Measurements from ENCODE around the gene MUC13.

Gene MUC13

DNA sequence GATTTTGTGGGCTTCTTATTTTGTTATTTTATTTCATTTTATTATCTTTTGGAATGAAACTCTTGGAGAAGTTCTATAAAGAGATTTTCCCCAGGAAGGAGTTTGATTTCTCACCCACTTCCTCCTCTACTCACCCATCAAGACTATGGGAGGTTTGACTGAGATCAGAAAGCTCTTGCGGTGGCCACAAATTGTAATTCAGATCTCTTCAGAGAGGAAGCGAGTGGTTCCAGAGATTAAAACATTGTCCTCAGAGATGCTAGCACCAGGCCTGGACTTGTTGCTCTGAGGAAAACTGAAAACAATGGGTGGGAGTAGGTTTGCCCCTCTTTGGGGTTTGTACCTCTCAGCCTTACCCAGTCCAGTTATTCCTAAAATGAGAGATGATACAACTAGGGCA lies 8.1 kb upstream of the MUC13 start:
- no peak for DNase-seq

DNA sequence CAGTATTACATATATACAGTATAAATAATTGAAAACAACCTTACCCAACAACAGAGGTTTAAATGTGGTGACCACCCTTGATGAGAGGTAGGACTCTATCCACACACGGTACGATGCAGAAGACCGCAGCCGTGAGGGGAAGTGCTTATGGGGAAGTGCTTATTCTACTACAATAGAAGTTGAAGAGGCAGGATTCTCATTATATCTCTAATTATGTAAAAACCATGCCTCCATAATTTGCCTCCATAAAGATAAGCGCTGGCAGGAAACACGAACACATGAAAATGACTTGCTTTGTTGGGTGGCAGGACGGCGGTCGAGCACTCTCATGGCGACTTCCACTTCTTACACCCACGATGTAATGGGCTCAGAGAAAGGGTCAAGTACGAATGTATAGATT lies 7.2 kb upstream of the MUC13 start:
- no peak for DNase-seq

DNA sequence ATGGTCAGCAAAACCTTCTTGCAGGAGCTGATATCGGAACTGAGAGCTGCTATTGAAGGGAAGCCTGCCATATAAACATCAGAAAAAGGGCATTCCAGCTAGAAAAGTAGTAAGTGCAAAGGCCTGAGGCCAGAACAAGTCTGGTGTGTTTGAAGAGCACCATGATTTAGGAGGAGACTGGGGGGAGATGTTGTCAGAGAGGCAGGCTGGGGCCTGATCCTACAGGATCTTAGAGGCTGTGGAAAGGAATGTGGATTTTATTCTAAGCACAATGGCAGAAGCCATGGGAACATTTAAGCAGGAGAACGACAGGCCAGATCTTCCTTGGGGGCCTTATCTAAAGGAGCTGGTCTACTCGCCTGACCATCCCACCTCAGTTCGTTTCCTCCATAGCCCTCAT lies 5.1 kb upstream of the MUC13 start:
- no peak for DNase-seq

DNA sequence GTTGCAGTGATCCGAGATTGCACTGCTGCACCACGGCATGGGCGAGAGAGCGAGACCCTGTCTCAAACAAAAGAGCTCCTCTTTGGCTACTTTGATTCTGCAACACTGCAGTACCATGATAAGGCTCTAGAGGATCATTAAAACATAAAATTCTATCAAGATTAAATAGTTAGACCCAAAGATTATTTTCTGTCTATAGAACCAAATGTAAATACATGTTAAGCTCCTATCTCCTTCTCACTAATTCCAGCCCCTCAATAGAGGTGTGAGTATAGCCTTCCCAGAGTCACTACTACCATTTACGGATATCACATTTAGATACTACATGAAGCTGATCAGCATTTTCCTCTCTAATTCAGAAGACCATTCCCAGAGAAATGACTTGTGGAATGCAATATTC lies 4.3 kb upstream of the MUC13 start:
- no peak for DNase-seq

DNA sequence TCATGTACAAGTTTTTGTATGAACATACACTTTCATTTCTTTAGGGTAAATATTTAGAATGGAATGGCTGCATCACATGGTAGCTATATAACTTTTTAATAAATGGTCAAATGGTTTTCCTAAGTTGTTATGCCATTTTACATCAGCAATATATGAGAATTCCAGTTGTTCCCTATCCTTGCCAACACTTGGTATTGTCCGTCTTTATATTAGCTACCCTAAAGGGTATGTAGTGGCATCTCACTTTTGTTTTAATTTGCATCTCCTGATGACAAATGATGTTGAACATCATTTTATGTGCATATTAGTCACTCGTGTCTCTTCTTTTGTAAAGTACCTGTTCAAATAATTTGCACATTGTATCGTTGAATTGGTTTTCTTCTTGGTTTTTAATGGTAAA lies 2.5 kb upstream of the MUC13 start:
- no peak for DNase-seq

DNA sequence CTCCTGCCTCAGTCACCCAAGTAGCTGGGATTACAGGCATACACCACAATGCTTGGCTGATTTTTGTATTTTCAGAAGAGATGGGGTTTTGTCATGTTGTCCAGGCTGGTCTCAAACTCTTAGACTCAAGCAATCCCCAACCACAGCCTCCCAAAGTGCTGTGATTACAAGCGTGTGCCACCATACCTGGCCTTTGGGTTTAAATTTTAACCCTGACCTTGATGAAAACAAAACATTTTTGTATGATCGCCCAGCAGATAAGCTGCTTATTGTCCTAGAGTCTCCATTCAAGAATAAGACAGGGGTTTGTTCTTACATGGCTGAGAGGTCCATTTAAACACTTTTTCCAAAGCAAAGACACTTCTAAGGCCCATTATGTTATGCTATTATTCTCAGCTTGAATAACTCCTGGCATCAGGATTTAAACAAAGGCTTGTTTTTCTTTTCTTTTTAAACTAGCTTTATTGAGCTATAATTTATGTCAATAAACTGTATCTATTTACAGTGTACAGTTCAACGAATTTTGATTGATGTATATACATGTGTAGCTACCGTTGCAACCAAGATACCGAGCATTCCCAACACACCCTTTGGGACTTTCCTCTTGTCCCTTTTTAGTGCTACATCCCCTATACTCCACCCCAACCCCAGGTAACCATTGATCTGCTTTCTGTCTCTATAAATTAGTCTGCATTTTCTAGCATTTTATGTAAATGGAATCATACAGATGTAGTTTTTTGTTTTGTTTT lies 1.4 kb upstream of the MUC13 start:
- no peak for DNase-seq

DNA sequence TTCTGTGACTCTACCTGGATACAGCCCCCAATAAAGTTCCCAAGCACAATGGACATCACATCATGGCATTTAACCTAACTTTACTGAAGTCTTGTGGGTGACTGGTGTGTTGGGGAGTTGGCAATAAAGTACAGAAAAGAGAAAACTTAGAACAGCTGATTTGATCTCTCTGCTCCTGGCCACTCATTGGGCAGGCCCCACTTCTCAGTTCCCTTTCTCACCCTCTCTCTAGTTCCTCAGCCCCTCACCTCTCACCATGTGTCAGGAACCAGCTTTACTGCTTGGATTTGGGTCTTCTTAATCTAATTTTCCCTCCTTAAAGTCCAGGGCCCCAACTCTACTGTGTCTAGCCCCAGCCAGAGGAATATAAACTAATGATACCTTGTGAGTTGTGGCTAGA lies 713 bp upstream of the MUC13 start:
- no peak for DNase-seq

DNA sequence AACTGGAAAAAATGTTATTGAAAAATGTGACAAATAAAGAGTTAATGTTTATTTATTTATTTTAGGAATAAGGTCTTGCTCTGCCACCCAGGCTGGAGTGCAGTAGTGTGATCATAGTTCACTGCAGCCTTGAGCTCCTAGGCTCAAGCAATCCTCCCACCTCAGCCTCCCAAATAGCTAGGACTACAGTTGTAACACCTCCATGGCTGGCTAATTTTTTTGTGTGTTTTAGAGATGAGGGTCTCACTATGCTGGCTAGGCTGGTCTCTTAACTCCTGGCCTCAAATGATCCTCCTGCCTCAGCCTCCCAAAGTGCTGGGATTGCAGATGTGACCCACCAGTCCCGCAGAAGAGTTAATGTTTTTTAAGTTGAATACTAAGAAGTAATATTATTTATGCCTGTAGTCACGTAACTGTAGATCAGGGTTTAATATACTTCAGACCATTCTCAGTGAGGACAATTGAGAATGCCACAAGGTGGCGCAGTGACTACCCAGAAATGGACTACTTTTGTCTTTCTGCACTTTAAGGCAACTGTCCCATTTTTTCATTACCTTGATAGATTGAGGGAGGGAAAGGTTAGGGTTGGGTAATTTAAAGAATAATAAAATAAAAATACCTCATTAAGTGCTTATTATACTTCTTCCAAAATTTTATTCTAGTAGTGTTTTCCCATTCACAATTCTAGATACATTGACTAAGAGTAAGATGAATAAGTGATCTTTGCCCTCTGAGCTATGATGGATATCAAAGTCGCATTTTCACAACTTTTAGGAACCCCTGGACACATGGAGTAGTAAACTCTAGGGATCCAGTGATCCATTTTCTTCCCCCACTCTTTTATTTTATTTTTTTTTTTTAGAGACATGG lies 6.0 kb downstream of the MUC13 start:
- DNase-seq, result peak in 3 of 14 donors; percentile 1 to 9 (median 3)

DNA sequence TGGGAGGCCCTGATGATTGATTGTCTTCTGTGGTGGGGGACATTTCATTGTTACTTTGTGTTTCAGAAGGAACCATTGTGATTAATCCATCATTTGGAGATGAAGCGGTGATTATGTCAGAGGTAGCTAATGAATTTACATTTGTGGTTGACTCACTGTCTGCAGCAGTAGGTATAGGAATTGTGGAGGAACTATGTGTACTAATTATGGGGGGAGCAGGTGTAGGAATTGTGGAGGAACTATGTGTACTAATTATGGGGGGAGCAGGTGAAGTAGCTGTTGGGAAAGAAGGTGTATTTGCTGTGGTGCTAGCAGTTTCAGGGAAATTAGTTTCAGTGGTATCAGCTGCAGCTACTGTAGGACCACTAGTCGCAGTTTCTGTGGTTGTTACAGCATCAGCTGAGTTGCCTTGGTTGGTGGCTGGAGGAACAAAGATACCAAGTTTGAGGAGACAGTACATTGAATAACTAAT lies 6.9 kb downstream of the MUC13 start:
- DNase-seq, result no peak

DNA sequence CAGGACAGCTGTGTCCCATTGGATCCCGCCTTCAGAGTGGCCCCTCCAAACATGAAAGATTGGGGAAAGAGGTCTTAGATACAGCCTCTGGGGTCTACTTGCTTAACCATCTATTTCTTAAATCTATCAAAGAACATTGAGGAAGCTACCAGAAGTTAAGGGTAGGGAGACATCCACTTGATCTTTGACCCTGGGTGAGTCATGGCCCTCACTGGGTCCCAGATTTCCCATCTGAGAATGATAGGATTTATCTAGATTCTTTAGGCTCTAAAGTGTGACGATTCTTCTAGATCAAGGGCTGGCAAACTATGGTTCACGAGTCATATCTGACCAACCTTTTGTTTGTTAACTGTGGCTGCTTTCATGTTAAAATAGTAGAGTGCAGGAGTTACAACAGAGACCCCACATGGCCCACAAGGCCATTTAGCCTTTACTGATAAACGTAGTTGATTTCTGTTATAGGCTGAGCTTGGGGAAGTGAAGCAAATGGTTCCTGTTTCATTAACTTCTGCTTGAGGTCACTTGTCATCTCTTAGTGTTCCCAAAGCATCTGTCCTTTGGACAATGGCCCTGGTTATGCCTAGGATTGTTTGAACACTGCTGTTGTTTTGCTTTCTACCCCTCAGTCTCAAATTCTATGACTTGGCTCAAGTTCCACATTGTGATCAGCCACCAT lies 8.0 kb downstream of the MUC13 start:
- DNase-seq, result no peak

DNA sequence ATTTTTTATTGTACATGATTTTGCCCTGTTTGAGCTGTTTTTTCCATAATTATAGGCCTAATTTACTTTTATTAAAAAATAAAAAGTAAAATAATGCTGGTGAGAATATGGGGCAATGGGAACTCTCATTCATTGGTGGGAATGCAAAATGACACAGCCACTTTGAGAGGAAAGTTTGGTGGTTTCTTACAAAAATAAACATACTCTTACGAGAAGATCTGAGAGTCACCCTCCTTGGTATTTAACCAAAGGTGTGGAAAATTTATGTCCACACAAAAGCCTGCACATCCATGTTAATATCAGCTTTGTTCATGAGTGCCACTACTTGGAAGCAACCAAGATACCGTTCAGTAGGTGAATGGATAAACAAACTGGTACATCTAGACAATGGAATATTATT lies 9.8 kb downstream of the MUC13 start:
- no peak for DNase-seq

DNA sequence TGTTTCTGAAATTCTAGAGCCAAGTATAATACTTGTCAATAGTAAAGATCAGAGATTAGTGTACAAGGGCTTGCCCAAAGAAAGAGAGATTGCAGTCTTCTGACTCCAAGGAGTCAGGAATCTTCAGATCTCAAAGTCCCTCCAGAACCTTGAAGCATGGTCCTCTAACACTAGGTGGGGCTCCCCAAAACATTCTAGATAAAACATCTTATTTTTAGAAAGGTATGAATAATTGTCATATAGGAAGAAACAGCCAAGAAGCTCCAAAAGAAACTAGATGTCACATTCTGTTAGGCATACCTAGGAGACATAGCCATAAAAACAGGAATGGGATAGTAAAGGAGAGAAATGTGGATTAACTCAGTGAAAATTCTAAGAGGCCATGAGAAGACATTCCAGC lies 10.7 kb downstream of the MUC13 start:
- DNase-seq, result no peak

DNA sequence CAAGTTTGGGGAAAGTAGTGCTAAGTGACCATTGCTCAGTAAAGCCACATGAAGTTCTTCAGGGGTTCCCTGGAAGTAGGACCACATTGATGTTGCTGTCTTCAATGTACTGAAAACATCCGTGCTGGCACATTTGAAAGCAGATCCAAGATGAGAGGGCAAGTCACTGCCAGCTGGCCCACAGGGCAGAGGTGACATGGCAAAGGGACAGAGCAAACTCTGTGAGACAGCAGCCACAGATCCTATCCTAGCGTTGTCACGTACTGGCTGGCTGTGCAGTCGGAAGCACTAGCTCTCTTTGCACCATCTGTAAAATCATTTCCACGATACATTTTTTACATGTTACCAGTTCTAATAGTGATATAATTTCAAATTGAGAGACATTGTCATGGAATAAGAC lies 13.8 kb downstream of the MUC13 start:
- DNase-seq, result peak in 3 of 14 donors; percentile 5 to 27 (median 10)

DNA sequence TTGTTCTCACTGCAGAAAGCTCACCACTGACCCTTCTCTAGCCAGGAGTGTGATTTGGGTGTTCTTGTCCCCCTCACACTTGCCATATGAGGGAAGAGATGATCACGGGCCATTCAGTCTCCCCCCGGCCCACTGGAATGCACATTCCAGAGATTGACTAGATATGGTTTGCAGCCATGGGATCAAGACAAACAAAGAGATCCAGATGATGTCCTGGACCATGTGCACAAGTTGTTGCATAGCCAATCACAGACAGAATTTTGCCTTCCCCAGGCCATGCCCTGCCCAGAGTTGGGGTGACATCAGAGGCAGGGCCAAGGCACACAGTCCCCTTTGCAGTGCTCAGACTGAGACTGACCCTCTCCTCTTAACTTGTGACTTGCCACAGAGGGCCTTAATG lies 14.8 kb downstream of the MUC13 start:
- DNase-seq, result no peak

DNA sequence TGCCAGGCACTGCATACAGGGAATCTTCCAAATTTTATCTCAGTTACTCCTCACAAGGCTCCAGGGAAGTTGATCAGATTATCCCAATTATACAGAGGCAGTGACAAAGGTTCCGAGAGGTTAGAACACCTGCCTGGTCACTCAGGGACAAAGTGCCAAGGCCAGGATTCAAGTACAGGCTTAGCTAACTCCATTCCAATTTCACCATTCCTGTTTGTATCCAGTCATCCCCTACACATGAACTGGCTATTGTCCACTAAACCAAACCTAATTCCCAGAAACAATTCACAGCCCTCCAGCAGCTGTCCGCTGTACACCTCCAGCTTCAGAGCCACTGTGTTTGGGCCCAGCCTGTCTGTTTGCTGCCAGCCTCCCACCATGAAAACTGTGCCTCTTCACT lies 16.0 kb downstream of the MUC13 start:
- DNase-seq, result no peak

DNA sequence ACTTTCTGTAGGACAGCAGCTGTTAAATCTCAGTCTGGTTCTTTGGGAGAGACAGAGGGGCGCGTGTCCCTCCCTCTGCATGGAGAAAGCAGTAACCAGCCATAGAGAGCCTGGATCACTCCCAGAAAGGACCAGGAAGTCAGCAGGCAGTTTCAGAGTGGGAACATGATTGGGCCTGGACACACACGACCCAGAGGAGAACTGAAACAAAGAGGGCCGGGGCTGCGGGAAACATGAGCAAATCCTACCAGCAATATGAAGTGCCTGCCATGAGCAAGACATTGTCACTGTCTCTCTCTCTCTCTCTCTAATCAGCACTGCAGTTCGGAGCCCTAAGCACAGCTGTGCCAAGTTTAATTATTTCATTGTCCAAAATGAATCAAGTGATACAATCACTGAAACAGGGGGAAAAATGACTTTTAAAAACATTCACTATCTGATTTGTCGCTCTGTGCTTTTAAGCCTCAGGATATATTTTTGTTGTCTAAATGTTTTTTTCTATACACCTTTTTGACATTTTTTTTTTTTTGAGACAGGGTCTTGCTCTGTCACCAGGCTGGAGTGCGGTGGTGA lies 17.6 kb downstream of the MUC13 start:
- DNase-seq, result peak in 5 of 14 donors; percentile 6 to 63 (median 12)

DNA sequence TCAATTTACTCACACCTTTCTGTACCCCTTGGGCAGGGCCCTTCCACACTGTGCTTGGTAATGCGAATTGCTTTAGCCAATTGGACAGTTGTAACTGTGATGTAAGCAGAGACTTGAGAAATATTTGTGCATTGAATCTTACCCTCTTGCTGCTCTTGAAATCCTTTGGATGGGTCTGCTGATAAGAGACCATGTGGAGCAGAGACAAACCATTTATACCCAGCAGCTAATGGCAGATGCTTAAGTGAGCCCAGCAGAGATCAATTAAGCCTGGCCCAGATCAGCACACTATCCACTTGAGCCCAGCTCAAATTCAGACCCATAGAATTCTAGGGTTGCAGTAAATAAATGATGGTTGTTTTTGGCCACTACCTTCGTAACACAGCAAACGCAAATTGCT lies 19.3 kb downstream of the MUC13 start:
- DNase-seq, result no peak

DNA sequence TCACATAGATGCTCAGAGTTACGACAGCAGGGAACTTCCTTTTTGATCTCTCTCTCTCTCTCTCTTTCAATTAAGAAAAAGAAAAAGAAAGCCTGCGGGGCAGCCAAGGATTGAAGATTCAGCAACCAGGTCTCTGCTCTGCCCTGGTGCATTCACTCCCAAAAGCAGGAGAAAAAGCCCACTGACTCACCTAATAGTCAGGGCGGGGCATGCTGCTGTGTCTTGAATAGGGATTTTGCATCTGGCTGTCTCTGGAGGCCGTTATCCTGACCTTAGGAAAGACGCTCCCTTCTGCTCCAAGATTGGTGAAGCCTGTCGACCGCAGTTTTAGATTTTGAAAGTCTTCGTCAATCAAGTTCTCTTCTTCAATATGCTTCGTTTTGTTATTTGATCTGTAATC lies 26.6 kb downstream of the MUC13 start:
- DNase-seq, result no peak

DNA sequence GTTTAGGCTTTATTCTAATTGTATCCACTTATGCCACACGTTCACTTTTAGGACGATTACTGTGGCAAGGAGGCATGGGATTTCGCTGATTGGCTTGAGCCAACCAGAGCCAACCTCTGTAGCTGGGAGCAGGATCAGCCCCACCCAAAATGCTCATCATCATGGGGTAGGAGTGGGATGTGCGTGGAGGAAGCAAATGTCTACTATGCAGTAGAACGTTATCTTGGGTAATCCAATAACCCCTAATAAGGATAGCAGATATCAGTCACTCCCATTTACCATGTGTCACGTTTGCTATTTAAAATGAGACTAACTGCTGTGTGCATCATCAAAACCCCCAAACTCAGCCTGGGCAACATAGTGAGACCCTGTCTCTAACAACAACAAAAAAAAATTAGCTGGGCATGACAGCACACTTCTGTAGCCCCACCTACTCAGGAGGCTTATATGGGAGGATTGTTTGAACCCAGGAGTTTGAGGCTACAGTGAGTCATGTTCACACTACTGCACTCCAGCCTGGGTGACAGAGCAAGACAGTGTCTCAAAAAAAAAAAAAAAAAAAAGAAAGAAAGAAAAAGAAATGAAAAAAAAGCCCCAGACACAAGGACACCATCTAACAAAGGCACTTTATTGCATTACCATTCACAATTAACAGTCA lies 29.6 kb downstream of the MUC13 start:
- no peak for DNase-seq

DNA sequence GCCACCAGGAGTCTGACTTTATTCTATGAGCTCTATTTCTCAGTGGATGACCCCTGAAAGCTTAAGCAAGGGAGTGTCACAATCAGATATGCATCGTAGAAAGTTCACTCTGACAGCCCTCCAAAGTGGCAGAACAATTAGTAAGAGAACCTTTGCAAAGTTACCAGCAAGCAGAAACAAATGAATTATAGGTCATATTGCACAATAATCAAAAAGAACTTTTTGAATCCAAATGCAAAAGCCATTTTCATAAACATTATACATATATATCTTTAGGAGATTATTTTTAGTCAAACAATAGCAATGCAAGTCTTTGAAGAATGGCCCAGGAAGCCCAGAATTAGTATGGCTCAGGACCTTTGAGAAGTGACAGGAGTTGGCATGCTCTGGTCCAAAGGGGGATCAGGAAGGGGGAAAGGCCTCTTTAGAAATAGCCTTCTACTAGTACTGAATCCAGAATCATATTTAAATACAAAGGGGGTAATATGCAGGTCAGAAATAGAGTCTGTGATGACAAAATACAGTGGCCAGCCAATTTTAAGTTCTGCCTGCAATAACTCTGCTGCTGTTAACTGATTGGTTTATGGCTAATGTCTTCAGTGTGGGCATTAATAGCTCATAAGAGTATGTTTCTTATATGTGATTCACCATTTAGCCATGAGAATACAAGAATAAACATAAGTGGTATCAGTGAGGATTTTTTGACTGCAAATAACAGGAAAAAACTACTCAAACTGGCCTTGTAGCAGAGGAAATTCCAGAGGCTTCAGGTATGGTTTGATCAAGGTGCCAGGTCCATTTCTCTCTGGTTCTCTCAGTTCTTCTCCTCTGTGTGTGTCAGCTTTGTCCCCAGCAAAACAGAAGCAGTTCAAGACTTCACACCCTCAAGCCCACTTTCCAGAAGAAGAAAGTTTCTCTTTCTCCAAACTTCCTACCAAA lies 30.4 kb downstream of the MUC13 start:
- DNase-seq, result no peak

DNA sequence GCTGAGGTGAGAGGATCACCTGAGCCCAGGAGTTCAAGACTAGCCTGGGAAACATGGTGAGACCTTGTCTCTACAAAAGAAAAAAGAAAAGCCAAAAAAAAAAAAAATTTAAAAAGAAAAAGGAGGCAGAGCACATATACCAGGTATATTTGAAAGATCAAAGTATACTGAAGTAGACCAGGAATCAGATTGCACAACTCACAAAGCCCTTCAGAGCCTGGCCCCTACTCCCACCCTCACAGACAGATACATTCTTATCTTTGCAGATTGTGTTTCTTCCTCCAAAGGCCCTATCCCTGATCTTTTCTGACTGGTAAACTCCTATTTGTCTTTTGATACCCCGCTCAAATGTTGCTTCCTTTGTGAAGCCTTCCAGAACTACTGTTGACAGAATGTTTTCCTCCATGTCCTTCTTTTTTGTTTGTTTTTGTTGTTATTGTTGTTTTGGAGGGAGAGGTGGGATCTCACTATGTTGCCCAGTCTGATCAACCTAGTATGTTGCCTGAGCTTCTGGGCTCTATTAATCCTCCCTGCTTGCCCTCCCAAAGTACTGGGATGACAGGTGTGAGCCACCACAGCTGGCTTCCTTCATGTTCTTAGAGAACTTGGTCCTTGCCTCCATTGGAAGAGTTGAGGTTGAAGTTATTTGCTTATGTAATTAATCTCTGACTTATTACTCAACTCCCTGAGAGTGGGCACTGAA lies 37.6 kb downstream of the MUC13 start:
- no peak for DNase-seq

Measured in C1 segment of cervical spinal cord (tissue), 14 donors.